Stimulated activated CD4-positive, alpha-beta T cell treated with anti-CD3 and anti-CD28 coated beads, Interleukin-2, amount 100 ng/mL, for 24 hours (primary cell): Measurements from ENCODE around the gene PVALB.

ENCODE experiments used
- DNase-seq, 2 donors: peaks; one replicate each; pipeline ENCODE4 v3.0.0-alpha.2; 2020

The PVALB gene

GRCh38 chr22:36809351-36809750 is 7.5 kb downstream of the PVALB start:
- no peak for DNase-seq

GRCh38 chr22:36808721-36809344 is 8.0 kb downstream of the PVALB start:
- DNase-seq: no peak

- DNase-seq: no peak
Measured at GRCh38 chr22:36807627-36808026, 9.2 kb downstream of the PVALB start.

- no peak for DNase-seq
Measured at GRCh38 chr22:36806835-36807234, 10.0 kb downstream of the PVALB start.

GRCh38 chr22:36803358-36803757 is 13.5 kb downstream of the PVALB start:
- DNase-seq: no peak

- no peak for DNase-seq
Measured at GRCh38 chr22:36798674-36799066, 18.2 kb downstream of the PVALB start.

GRCh38 chr22:36797911-36798673 is 18.7 kb downstream of the PVALB start:
- DNase-seq: no peak

GRCh38 chr22:36797374-36797773 is 19.5 kb downstream of the PVALB start:
- DNase-seq: no peak

- no peak for DNase-seq
Measured at GRCh38 chr22:36796552-36797175, 20.2 kb downstream of the PVALB start.

GRCh38 chr22:36795633-36796032 is 21.2 kb downstream of the PVALB start:
- no peak for DNase-seq

GRCh38 chr22:36790648-36791047 is 26.2 kb downstream of the PVALB start:
- DNase-seq: peak; percentile 27 to 40

GRCh38 chr22:36787204-36787988 is 29.4 kb downstream of the PVALB start:
- no peak for DNase-seq

- no peak for DNase-seq
Measured at GRCh38 chr22:36783743-36784142, 33.1 kb downstream of the PVALB start.

GRCh38 chr22:36781656-36782627 is 34.9 kb downstream of the PVALB start:
- DNase-seq: peak; percentile 90

- DNase-seq: no peak
Measured at GRCh38 chr22:36778020-36778419, 38.8 kb downstream of the PVALB start.

GRCh38 chr22:36776722-36777121 is 40.1 kb downstream of the PVALB start:
- DNase-seq: peak; percentile 6 to 22

- peak; percentile 94 to 97 for DNase-seq
Measured at GRCh38 chr22:36775964-36776669, 40.7 kb downstream of the PVALB start, which contains the start of gene IFT27. TSS of gene IFT27 (minus strand) at chr22:36776119. CDS start at chr22:36775707, 412 bp downstream.

GRCh38 chr22:36775586-36775963 is 41.3 kb downstream of the PVALB start:
- DNase-seq: peak; percentile 33 to 42

GRCh38 chr22:36773935-36774334 is 42.9 kb downstream of the PVALB start:
- DNase-seq: no peak

- DNase-seq: no peak
Measured at GRCh38 chr22:36772451-36772850, 44.4 kb downstream of the PVALB start.

- no peak for DNase-seq
Measured at GRCh38 chr22:36771356-36772063, 45.3 kb downstream of the PVALB start.
